ENCODE results near the gene NADK2. TPM values are rescaled to one million over a fixed set of nuclear protein-coding genes. Genes with fewer than 3 reads are reported as not detected.
A peak's percentile ranks its signal among the peaks of the same experiment; 100 is the strongest.

The NADK2 gene
- total RNA-seq, 1 donor from 2014 or later, result 18.4 TPM

DNA sequence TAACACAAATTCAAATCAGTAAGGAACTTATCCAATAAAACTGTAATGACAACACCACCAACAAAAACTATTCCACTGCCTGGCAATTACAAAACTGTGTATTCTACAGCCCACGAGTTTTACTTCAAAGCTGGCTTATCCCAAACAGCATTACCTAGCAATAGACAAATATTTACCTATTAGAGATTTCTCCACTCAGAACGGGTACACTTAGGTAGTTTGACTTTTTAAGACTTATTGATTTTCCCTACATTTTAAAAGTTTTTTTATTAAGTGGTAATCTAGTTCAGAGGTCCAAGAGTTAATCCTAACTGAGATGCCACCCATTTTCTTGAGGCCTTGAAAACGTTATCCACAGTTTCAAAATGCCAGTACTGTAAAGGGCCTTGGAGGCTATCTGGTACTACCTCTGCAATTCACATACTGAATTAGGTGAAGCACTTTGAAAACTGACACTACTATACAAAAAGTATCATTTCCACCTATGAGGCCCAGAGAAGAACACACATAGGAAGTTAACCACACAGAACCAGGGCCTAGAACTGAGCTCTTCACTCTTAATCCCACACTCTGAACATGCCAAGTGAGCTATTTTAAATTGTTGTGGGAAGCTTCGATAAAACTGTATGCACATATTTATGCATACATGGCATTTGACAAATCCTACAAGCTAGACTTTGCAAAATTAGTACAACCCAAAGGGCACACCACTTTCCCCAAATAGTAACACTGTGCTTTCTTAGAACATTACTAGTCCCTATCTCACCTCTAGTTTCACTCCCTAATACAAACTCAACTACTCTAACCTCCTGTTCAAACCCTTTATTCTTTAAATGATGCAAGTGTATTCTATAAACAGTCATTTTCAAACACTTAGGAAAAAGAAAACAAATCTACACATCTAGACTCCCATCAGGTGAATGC is 2.1 kb downstream of the NADK2 start:
- peak overlapping the region; percentile 65 to 88 for H3K4me3 ChIP-seq
- intact Hi-C loops (cut with DNase I), result loop anchor here (5.0 to 10.0 kb wide), 2 partner anchors 155 to 638 kb away; partner anchors contain the start of gene NIPBL
- TF ChIP-seq CTCF (IDR thresholded peaks at IDR 0.05), result no peak
- no peaks in the 10 kb centered on the region for H3K36me3 ChIP-seq
- no peak for DNase-seq (ENCODE audit: low spot score in 2 of 2)
- peaks cover 0 to 8% of the 10 kb centered on the region in 2 donors for H3K4me1 ChIP-seq
- H3K27ac ChIP-seq, result peak overlapping the region; percentile 0 to 41
- no peaks in the 10 kb centered on the region for H3K27me3 ChIP-seq
- H3K9me3 ChIP-seq, result no peaks in the 10 kb centered on the region

GRCh38 chr5:36238502-36239295 is 3.0 kb downstream of the NADK2 start:
- intact Hi-C loops (cut with DNase I), result no loop called here
- Histone ChIP-seq H3K27ac (peak overlapping the region; percentile 30 to 41), H3K36me3 (no peaks in the 10 kb centered on the region), H3K27me3 (no peaks in the 10 kb centered on the region), H3K4me3 (peak overlapping the region in 1 of 2 donors; percentile 88), H3K9me3 (no peaks in the 10 kb centered on the region), H3K4me1 (peaks cover 0 to 8% of the 10 kb centered on the region in 2 donors)
- no peak for DNase-seq (ENCODE audit: low spot score in 2 of 2)
- no peak for TF ChIP-seq CTCF (IDR thresholded peaks at IDR 0.05)

- Histone ChIP-seq H3K27ac (no peak overlapping the region), H3K36me3 (no peaks in the 10 kb centered on the region), H3K9me3 (no peaks in the 10 kb centered on the region), H3K4me1 (peaks cover 0 to 8% of the 10 kb centered on the region in 2 donors), H3K27me3 (no peaks in the 10 kb centered on the region), H3K4me3 (no peak overlapping the region)
- intact Hi-C loops (cut with DNase I), result no loop called here
- no peak for DNase-seq (ENCODE audit: low spot score in 2 of 2)
- no peak for TF ChIP-seq CTCF (IDR thresholded peaks at IDR 0.05)
These were observed 4.0 kb downstream of the NADK2 start for GRCh38 chr5:36237751-36238150.

DNA sequence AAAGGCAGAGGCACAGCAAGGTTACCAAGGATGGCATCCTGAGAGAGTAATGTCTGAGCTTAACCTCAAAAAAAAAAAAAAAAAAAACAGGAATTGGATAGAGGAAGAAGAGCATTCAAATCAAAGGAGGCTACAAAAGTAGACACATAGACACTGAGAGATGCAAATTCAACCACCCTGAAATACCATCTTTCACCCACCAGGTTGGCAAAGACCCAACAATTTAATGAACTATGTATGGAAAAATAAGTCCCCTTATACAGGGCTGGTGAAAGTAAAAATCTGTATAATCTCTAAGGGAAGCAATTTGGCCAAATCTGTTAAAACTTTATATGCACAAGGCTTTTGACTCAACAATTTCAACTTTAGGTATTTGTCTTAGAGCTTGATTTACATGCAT is 4.9 kb downstream of the NADK2 start:
- DNase-seq (ENCODE audit: low spot score in 2 of 2), result no peak
- Histone ChIP-seq H3K9me3 (no peaks in the 10 kb centered on the region), H3K4me1 (peaks cover 0 to 8% of the 10 kb centered on the region in 2 donors), H3K27ac (no peak overlapping the region), H3K36me3 (no peaks in the 10 kb centered on the region), H3K4me3 (no peak overlapping the region), H3K27me3 (no peaks in the 10 kb centered on the region)
- intact Hi-C loops (cut with DNase I), result no loop called here
- no peak for TF ChIP-seq CTCF (IDR thresholded peaks at IDR 0.05)

GRCh38 chr5:36232533-36232932 is 9.2 kb downstream of the NADK2 start:
- H3K27me3 ChIP-seq, result no peaks in the 10 kb centered on the region
- H3K27ac ChIP-seq, result no peak overlapping the region
- no peak for DNase-seq (ENCODE audit: low spot score in 2 of 2)
- TF ChIP-seq CTCF (IDR thresholded peaks at IDR 0.05), result no peak
- intact Hi-C loops (cut with DNase I), result no loop called here
- H3K4me3 ChIP-seq, result no peak overlapping the region
- peaks cover 0 to 3% of the 10 kb centered on the region in 2 donors for H3K4me1 ChIP-seq
- H3K36me3 ChIP-seq, result no peaks in the 10 kb centered on the region
- no peaks in the 10 kb centered on the region for H3K9me3 ChIP-seq

Data from ascending aorta (tissue), 2 donors.